PC-3 (cell line): ENCODE results near the gene PLEKHN1. TPM values are rescaled to one million over a fixed set of nuclear protein-coding genes. Genes with fewer than 3 reads are reported as not detected.

Source experiments
- ATAC-seq: fragments of 200-7000 bp; cut with Tn5 transposase; 2 replicates; pipeline ENCODE4 v1.9.1; 2020; ENCODE audit warnings: mild to moderate bottlenecking, moderate library complexity
- BruUV-seq: library from RNA; stranded (reverse); fragments of 400-500 nt; replicated peaks from 2 replicates; lab custom pipeline; 2021; lab: Mats Ljungman, UMichigan
- CTCF ChIA-PET: fragments of 300-600 bp; sonication (Branson Sonifier 250); formaldehyde crosslinking; loops from one replicate; lab custom pipeline; 2022; ENCODE audit warnings: antibody characterized with exemption; lab: Charles Lee
- POLR2A ChIA-PET: fragments of 300-600 bp; sonication (Branson Sonifier 250); formaldehyde crosslinking; loops from one replicate; lab custom pipeline; 2022; ENCODE audit warnings: antibody characterized with exemption; ENCODE audit not compliant: unreplicated experiment; lab: Charles Lee
- DNase-seq: peaks from one replicate; pipeline ENCODE4 v3.0.0-alpha.2; 2015
- H2AFZ ChIP-seq: fragments of 300-600 bp; sonication (generic); 2 replicates; pipeline ENCODE4 v1.6.0; 2016; ENCODE audit warnings: antibody characterized with exemption, low read length
- H3F3A ChIP-seq: fragments of 300-600 bp; sonication (generic); one replicate; pipeline ENCODE4 v1.6.0; 2017; ENCODE audit warnings: antibody characterized with exemption, low read length, control low read depth, mild to moderate bottlenecking; ENCODE audit not compliant: unreplicated experiment
- H3K27ac ChIP-seq: fragments of 300-600 bp; sonication (generic); 2 replicates; pipeline ENCODE4 v1.5.1; 2016; ENCODE audit warnings: mild to moderate bottlenecking, low read length
- H3K27me3 ChIP-seq: fragments of 300-600 bp; sonication (generic); 2 replicates; pipeline ENCODE4 v1.6.1; 2016; ENCODE audit warnings: low read length, mixed read lengths
- H3K36me3 ChIP-seq: fragments of 300-600 bp; sonication (generic); 2 replicates; pipeline ENCODE4 v1.6.1; 2016; ENCODE audit warnings: low read depth, mixed run types, low read length, mixed read lengths
- H3K4me1 ChIP-seq: fragments of 300-600 bp; sonication (generic); 2 replicates; pipeline ENCODE4 v1.5.1; 2016; ENCODE audit warnings: low read length; ENCODE audit not compliant: insufficient read depth
- H3K4me2 ChIP-seq: fragments of 300-600 bp; sonication (generic); 2 replicates; pipeline ENCODE4 v1.6.0; 2016; ENCODE audit warnings: low read length
- H3K4me3 ChIP-seq: fragments of 300-600 bp; sonication (generic); 2 replicates; pipeline ENCODE4 v1.5.1; 2016; ENCODE audit warnings: mild to moderate bottlenecking, low read length, mixed read lengths
- H3K79me2 ChIP-seq: fragments of 300-600 bp; sonication (generic); 2 replicates; pipeline ENCODE4 v1.6.1; 2017; ENCODE audit warnings: low read length, mixed read lengths
- H3K9ac ChIP-seq: fragments of 300-600 bp; sonication (generic); 2 replicates; pipeline ENCODE4 v1.6.0; 2016; ENCODE audit warnings: mild to moderate bottlenecking, low read length
- H3K9me2 ChIP-seq: fragments of 300-600 bp; sonication (generic); replicated peaks from 2 replicates; pipeline ENCODE4 v1.6.1; 2016; ENCODE audit warnings: mixed run types, low read length, mixed read lengths
- H3K9me3 ChIP-seq: fragments of 300-600 bp; sonication (generic); 2 replicates; pipeline ENCODE4 v1.6.1; 2016; ENCODE audit warnings: low read length, mixed read lengths
- H4K20me1 ChIP-seq: fragments of 300-600 bp; sonication (generic); 2 replicates; pipeline ENCODE4 v1.6.1; 2016; ENCODE audit warnings: low read length, mixed read lengths
- EZH2 ChIP-seq: fragments of 300-600 bp; sonication (generic); IDR thresholded peaks from one replicate; pipeline ENCODE4 v1.6.1; 2017; ENCODE audit warnings: antibody characterized with exemption, mild to moderate bottlenecking, low read length; ENCODE audit not compliant: unreplicated experiment
- EZH2phosphoT487 ChIP-seq: fragments of 300-600 bp; sonication (generic); IDR thresholded peaks from 2 replicates; pipeline ENCODE4 v1.6.1; 2018; ENCODE audit warnings: mild to moderate bottlenecking, antibody characterized with exemption, low read length, borderline replicate concordance
- intact Hi-C: fragments of 100-400 bp; cut with micrococcal nuclease; formaldehyde crosslinking; loops from 2 replicates; pipeline ENCODE4 v1.9.0; 2023
- total RNA-seq: library from RNA; depleted of rRNA; stranded (reverse); fragments of >200 nt; gene quantifications from 2 replicates; pipeline ENCODE4 v1.2.3, GENCODE V29; 2014
- TF ChIP-seq, protein P1 (sequence below): fragments of 300-600 bp; sonication (generic); conservative IDR thresholded peaks from 2 replicates; pipeline ENCODE4 v1.5.1; 2017; ENCODE audit warnings: antibody characterized with exemption, low read depth, mild to moderate bottlenecking, low read length

PLEKHN1 gene
- total RNA-seq, 1 experiment from 2014 or later: 14.0 TPM

DNA sequence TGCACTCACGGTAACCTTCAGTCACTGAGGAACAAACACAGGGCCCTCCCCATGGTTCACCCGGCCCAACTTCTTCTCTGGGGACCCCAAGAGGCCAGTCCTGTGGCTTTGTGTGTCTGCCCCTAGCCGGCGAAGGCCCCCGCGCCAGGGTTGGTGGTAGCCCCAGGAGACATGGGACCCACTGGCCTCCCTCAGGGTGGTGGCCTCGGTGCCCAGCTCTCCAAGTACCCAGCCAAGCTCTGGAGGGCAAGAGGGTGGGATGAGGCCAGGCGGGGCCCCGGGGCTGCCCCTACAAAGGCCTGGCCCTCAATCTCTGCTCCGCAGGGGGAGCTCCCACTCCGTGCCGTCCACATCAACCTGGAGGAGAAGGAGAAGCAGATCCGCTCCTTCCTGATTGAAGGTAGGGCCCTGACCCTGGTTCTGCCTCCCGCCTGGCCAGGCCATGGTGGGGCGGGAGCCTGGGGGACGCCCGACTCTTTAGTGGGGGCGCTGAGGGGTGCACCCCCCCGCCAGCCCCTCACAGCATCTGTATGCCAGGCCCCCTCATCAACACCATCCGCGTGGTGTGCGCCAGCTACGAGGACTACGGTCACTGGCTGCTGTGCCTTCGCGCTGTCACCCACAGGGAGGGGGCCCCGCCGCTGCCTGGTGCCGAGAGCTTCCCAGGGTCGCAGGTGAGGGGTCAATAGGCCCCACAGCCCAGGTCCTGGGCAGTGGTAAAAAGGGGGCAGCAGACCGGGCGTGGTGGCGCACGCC, 5.6 kb downstream of the PLEKHN1 start:
- Histone ChIP-seq H3F3A (no peaks in the 10 kb centered on the region), H3K4me1 (peaks cover 28% of the 10 kb centered on the region), H3K27me3 (no peaks in the 10 kb centered on the region), H2AFZ (no peak overlapping the region), H3K4me3 (no peak overlapping the region), H3K9me3 (no peaks in the 10 kb centered on the region), H3K79me2 (peaks cover 15% of the 10 kb centered on the region), H4K20me1 (no peaks in the 10 kb centered on the region), H3K27ac (no peak overlapping the region), H3K36me3 (no peaks in the 10 kb centered on the region), H3K9me2 (no peaks in the 10 kb centered on the region), H3K9ac (no peak overlapping the region), H3K4me2 (no peak overlapping the region)
- no TSS peak for BruUV-seq
- no peak for ATAC-seq
- TF ChIP-seq EZH2phosphoT487 (no peak), EZH2 (no peak)
- TF ChIP-seq, protein P1, sequence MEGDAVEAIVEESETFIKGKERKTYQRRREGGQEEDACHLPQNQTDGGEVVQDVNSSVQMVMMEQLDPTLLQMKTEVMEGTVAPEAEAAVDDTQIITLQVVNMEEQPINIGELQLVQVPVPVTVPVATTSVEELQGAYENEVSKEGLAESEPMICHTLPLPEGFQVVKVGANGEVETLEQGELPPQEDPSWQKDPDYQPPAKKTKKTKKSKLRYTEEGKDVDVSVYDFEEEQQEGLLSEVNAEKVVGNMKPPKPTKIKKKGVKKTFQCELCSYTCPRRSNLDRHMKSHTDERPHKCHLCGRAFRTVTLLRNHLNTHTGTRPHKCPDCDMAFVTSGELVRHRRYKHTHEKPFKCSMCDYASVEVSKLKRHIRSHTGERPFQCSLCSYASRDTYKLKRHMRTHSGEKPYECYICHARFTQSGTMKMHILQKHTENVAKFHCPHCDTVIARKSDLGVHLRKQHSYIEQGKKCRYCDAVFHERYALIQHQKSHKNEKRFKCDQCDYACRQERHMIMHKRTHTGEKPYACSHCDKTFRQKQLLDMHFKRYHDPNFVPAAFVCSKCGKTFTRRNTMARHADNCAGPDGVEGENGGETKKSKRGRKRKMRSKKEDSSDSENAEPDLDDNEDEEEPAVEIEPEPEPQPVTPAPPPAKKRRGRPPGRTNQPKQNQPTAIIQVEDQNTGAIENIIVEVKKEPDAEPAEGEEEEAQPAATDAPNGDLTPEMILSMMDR: no peak
- POLR2A ChIA-PET: no interaction called here
- no peak for DNase-seq
- intact Hi-C loops: no loop called here
- CTCF ChIA-PET: no interaction called here

DNA sequence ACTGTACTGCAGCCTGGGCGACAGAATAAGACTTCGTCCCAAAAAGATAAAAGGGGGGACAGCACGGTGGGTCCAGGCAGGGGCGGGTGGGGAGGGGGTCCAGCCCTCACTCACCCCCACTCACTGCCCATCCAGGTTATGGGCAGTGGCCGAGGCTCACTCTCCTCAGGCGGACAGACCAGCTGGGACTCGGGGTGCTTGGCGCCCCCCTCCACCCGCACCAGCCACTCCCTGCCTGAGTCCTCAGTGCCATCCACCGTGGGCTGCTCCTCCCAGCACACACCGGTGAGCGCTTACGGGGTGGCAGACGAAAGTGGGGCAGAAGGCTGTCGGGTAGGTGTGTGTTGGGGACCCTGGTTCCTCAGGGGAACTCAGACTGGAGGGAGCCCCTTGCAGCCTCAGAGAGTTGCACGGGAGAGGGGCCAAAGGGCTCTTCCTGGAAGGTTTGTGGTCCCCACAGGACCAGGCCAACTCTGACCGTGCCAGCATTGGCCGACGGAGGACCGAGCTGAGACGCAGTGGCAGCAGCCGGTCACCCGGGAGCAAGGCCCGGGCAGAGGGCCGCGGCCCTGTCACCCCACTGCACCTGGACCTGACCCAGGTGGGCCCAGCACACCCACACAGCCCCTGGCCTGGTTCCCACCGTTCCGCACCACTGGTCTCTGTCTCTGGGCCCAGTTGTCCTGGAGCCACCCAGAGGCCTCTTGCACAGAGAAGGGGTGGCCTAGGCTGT, 6.6 kb downstream of the PLEKHN1 start:
- H3F3A ChIP-seq: no peaks in the 10 kb centered on the region
- CTCF ChIA-PET: no interaction called here
- intact Hi-C loops: no loop called here
- peaks cover 5% of the 10 kb centered on the region for H3K79me2 ChIP-seq
- no peak overlapping the region for H3K4me3 ChIP-seq
- BruUV-seq: no TSS peak
- H3K27me3 ChIP-seq: no peaks in the 10 kb centered on the region
- TF ChIP-seq EZH2phosphoT487 (no peak), EZH2 (no peak)
- TF ChIP-seq, protein P1: no peak
- ATAC-seq (no peak), DNase-seq (no peak)
- no peaks in the 10 kb centered on the region for H3K9me3 ChIP-seq
- H3K9ac ChIP-seq: no peak overlapping the region
- no peak overlapping the region for H3K4me2 ChIP-seq
- no peaks in the 10 kb centered on the region for H4K20me1 ChIP-seq
- H3K27ac ChIP-seq: no peak overlapping the region
- POLR2A ChIA-PET: no interaction called here
- H3K4me1 ChIP-seq: peaks cover 18% of the 10 kb centered on the region
- H3K36me3 ChIP-seq: no peaks in the 10 kb centered on the region
- no peaks in the 10 kb centered on the region for H3K9me2 ChIP-seq
- H2AFZ ChIP-seq: no peak overlapping the region
